HAP-1 (cell line): ENCODE results near the gene NELFCD.
"Not testable (repeated sequence)": the region's sequence is repeated elsewhere in the genome, so short reads cannot be mapped to it uniquely, and the experiment has no call there.

Experiments
- DNase-seq, 2 experiments: peaks; one replicate each; pipeline ENCODE4 v3.0.0-alpha.2; 2016 to 2020; ENCODE audit warnings: low spot score in 2 of 2
- H3K27me3 ChIP-seq: fragments of 250-450 bp; sonication (Bioruptor Pico); 2 replicates; pipeline ENCODE4 v1.5.1; 2020; ENCODE audit warnings: low read depth, mild to moderate bottlenecking, moderate library complexity
- H3K36me3 ChIP-seq: fragments of 250-450 bp; sonication (Bioruptor Pico); replicated peaks from 2 replicates; pipeline ENCODE4 v1.5.1; 2020; ENCODE audit warnings: mild to moderate bottlenecking
- H3K4me1 ChIP-seq: fragments of 250-450 bp; sonication (Bioruptor Pico); 2 replicates; pipeline ENCODE4 v1.5.1; 2020; ENCODE audit warnings: mild to moderate bottlenecking
- H3K4me3 ChIP-seq: fragments of 250-450 bp; sonication (Bioruptor Pico); 2 replicates; pipeline ENCODE4 v1.5.1; 2020; ENCODE audit warnings: mild to moderate bottlenecking, moderate library complexity
- H3K9me3 ChIP-seq: fragments of 250-450 bp; sonication (Bioruptor Pico); 2 replicates; pipeline ENCODE4 v1.5.1; 2020; ENCODE audit warnings: mild to moderate bottlenecking, moderate library complexity
- in situ Hi-C: fragments of 300-500 bp; cut with MboI; formaldehyde crosslinking; loops from 3 replicates; pipeline ENCODE4 v1.14.3; 2020; ENCODE audit warnings: low sequenced_read_pairs, inconsistent platforms, mixed read lengths

The NELFCD gene

DNA sequence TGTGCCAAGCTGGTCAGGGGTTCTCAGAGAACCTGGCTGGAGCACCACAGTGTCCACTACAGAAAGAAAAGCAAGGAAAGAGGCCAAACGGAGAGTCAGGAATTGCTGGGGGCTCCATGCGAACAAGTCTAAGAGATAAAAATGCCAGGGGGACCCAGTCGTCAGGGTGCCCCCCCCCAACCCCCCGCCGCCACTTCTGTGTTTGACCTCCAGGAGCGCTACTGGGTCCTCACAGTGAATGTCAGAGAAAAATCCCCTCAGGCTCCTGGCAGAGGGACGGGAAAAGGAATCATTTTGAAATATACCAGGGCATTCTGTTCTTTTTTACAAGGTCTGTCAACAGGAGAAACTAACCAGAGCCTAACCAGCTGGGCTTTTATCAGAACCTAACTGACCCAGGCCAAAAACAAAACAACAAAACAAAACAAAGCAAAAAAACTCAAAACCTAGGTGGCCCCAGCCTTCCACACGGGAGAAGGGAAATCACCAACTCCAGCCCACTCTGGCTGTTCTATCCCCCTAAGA lies 17.9 kb upstream of the NELFCD start:
- Histone ChIP-seq H3K27me3 (no peaks in the 10 kb centered on the region; the same call in 1 of the 2 replicates), H3K9me3 (no peaks in the 10 kb centered on the region), H3K36me3 (no peaks in the 10 kb centered on the region), H3K4me1 (no peaks in the 10 kb centered on the region), H3K4me3 (no peak overlapping the region)
- in situ Hi-C loops: no loop called here
- no peak for DNase-seq

DNA sequence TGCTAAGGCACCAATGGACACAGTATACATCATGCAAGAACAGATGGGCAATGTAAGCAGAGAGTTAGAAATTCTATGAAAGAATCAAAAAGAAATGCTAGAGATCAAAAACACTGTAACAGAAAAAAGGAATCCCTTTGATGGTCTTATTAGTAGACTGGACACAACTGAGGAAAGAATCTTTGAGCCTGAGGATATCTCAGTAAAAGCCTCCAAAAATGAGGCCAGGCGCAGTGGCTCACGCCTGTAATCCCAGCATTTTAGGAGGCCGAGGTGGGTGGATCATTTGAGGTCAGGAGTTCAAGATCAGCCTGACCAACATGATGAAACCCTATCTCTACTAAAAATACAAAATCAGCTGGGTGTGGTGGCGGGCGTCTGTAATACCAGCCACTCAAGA lies 17.1 kb upstream of the NELFCD start:
- in situ Hi-C loops, H3K4me1 ChIP-seq, H3K27me3 ChIP-seq, DNase-seq, H3K4me3 ChIP-seq, H3K36me3 ChIP-seq, H3K9me3 ChIP-seq: not testable (repeated sequence)

- DNase-seq: no peak
- Histone ChIP-seq H3K27me3 (peaks cover 2% of the 10 kb centered on the region; the same call in 1 of the 2 replicates), H3K36me3 (no peaks in the 10 kb centered on the region), H3K9me3 (peaks cover 6% of the 10 kb centered on the region), H3K4me3 (no peak overlapping the region), H3K4me1 (no peaks in the 10 kb centered on the region)
- in situ Hi-C loops: no loop called here
Measured at GRCh38 chr20:58965270-58966064, 15.6 kb upstream of the NELFCD start.

DNA sequence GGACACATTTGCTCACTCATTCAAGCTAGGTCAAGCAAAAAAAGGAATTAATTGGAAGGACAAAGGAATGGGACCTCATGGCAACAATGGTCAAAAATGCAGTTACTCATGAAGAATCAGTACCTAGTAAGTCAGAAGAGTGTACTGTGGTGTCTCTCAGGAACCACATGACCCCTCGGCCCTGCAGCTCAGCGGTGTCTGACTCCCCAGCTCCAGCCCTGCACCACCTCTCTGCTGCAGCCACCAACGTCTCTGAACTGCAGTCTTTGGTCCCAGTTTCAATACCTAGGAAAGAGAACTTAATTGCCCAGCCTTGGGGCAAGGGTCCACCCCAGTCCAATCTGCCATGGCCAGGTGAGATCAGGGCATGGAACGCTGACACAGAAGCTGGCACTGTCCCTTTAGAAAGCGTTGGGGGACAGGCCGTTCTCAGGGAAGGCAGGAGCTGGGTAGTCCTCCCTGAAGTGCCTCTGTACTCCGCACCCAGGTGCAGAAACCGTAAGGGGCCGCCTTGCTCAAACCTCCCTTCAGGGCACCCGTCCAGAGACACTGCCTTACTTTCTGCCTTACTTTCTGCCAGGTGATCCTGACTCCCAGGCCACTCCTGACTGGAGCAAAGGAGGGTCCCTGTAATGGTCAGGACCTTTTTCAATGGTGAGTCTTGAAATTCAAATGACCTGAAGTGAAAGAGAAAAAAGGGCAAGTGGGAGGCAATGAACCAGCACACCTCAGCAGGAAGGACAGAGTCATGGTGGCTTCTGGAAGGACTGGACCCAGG lies 13.2 kb upstream of the NELFCD start:
- no peak for DNase-seq
- H3K27me3 ChIP-seq: peaks cover 2% of the 10 kb centered on the region; the same call in 1 of the 2 replicates
- H3K9me3 ChIP-seq: peaks cover 6% of the 10 kb centered on the region
- no peaks in the 10 kb centered on the region for H3K4me1 ChIP-seq
- no peak overlapping the region for H3K4me3 ChIP-seq
- no peaks in the 10 kb centered on the region for H3K36me3 ChIP-seq
- in situ Hi-C loops: no loop called here

- Histone ChIP-seq H3K4me1 (no peaks in the 10 kb centered on the region), H3K9me3 (peaks cover 6% of the 10 kb centered on the region), H3K36me3 (no peaks in the 10 kb centered on the region), H3K27me3 (peaks cover 2% of the 10 kb centered on the region; the same call in 1 of the 2 replicates), H3K4me3 (no peak overlapping the region)
- in situ Hi-C loops: no loop called here
- no peak for DNase-seq
Measured at GRCh38 chr20:58969439-58969838, 11.6 kb upstream of the NELFCD start.

GRCh38 chr20:58970146-58970545 lies 10.9 kb upstream of the NELFCD start:
- H3K4me3 ChIP-seq: no peak overlapping the region
- peaks cover 6% of the 10 kb centered on the region for H3K9me3 ChIP-seq
- DNase-seq: no peak
- in situ Hi-C loops: no loop called here
- no peaks in the 10 kb centered on the region for H3K36me3 ChIP-seq
- H3K4me1 ChIP-seq: no peaks in the 10 kb centered on the region
- peaks cover 2% of the 10 kb centered on the region; the same call in 1 of the 2 replicates for H3K27me3 ChIP-seq

GRCh38 chr20:58971429-58971828 lies 9.6 kb upstream of the NELFCD start:
- Histone ChIP-seq H3K4me1 (no peaks in the 10 kb centered on the region), H3K36me3 (no peaks in the 10 kb centered on the region), H3K27me3 (peaks cover 2% of the 10 kb centered on the region; the same call in 1 of the 2 replicates), H3K4me3 (no peak overlapping the region), H3K9me3 (peaks cover 8% of the 10 kb centered on the region)
- in situ Hi-C loops: no loop called here
- no peak for DNase-seq

GRCh38 chr20:58973179-58973578 lies 7.9 kb upstream of the NELFCD start:
- Histone ChIP-seq H3K4me1 (no peaks in the 10 kb centered on the region), H3K9me3 (peaks cover 8% of the 10 kb centered on the region), H3K4me3 (no peak overlapping the region), H3K27me3 (peaks cover 2% of the 10 kb centered on the region; the same call in 1 of the 2 replicates), H3K36me3 (no peaks in the 10 kb centered on the region)
- no peak for DNase-seq
- in situ Hi-C loops: no loop called here

DNA sequence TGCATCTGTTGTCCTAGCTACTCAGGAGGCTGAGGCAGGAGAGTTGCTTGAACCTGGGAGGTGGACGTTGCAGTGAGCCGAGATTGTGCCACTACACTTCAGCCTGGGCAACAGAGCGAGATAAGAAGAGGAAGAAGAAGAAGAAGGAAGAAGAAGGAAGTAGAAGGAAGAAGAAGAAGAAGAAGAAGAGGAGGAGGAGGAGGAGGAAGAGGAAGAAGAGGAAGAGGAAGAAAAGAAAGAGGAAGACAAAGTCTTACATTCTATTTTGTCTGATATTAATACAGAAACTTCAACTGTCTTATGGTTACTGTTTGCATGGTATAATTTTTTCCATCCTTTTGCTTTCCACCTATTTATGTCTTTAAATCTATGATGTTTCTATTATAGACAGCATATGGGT lies 7.2 kb upstream of the NELFCD start:
- in situ Hi-C loops: no loop called here
- no peaks in the 10 kb centered on the region for H3K36me3 ChIP-seq
- no peak overlapping the region for H3K4me3 ChIP-seq

DNA sequence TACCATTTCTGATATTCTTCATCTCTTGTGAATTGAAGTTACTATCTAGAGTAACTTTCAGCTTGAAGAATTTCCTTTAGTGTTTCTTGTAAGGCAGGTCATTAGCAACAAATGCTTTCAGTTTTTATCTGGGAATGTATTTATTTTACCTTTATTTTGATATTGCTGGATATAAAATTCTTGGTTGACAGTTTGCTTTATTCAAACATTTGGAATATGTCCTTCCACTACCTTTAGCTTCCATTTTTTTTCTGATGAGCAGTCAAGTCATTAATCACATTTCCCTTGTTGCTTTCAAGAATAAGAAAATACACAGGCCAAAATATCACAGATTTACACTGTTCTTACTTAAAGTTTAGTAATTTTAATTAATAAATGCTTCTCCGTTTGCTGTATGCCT lies 5.7 kb upstream of the NELFCD start:
- DNase-seq: no peak
- Histone ChIP-seq H3K36me3 (no peaks in the 10 kb centered on the region), H3K9me3 (peaks cover 2% of the 10 kb centered on the region; the same call in 1 of the 2 replicates), H3K27me3 (no peaks in the 10 kb centered on the region), H3K4me3 (no peak overlapping the region), H3K4me1 (no peaks in the 10 kb centered on the region)
- in situ Hi-C loops: no loop called here

More for the DNA sequence above, 7.2 kb upstream of the NELFCD start:
- H3K9me3 ChIP-seq: peaks cover 8% of the 10 kb centered on the region
- no peaks in the 10 kb centered on the region for H3K4me1 ChIP-seq
- DNase-seq: no peak
- peaks cover 2% of the 10 kb centered on the region; the same call in 1 of the 2 replicates for H3K27me3 ChIP-seq

GRCh38 chr20:58976061-58976730 lies 4.9 kb upstream of the NELFCD start:
- H3K27me3 ChIP-seq: no peaks in the 10 kb centered on the region
- no peaks in the 10 kb centered on the region for H3K36me3 ChIP-seq
- H3K9me3 ChIP-seq: peaks cover 2% of the 10 kb centered on the region; the same call in 1 of the 2 replicates
- DNase-seq: no peak
- H3K4me1 ChIP-seq: no peaks in the 10 kb centered on the region; the same call in 1 of the 2 replicates
- H3K4me3 ChIP-seq: no peak overlapping the region
- in situ Hi-C loops: no loop called here

DNA sequence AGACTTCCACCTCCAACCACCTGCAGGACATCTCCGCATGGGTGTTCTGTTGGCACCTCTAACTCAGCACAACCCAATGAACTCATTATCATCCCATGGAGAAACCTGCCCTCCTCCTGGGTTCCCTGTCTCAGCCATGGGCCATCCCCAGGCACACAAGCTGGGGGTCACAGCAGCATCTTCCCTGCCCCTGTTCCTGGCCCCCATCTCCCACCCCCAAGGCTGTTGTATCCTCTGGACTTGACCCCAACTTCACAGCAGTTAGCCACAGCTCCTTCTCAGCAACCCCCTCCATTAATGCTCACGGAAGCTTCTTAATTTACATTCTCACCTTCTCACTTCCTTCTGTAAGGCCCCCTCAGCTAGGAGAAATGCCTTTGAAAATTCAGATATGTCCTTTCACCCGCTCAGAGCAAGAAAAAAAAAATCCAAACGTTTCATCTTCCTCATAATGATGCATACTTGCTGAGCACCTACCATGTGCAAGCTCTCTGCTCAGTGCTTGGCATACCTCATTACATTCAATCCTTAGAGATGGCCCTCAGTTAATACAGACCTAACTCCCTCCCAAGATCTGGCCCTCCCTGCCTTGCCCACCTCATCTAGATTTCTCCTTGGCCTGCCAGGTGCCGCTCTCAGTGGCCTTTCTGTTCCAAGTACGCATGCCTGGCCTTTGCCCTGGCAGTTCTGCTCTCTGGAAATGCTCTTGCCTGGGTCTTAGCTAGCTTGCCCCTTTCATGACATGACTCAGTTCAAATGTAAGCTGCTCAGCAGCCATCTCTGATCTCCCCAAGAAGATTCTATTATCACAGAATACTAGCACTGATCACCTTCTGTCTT lies 2.5 kb upstream of the NELFCD start:
- in situ Hi-C loops: no loop called here
- H3K4me3 ChIP-seq: no peak overlapping the region
- peaks cover 2% of the 10 kb centered on the region; the same call in 1 of the 2 replicates for H3K9me3 ChIP-seq
- H3K36me3 ChIP-seq: no peaks in the 10 kb centered on the region; the same call in 1 of the 2 replicates
- H3K4me1 ChIP-seq: peaks cover 6% of the 10 kb centered on the region
- H3K27me3 ChIP-seq: no peaks in the 10 kb centered on the region
- no peak for DNase-seq
